Naive thymus-derived CD4-positive, alpha-beta T cell (primary cell): ENCODE measurements around the gene SRSF3. TPM values are rescaled to one million over a fixed set of nuclear protein-coding genes. Genes with fewer than 3 reads are reported as not detected.
"Not testable (repeated sequence)": the region's sequence is repeated elsewhere in the genome, so short reads cannot be mapped to it uniquely, and the experiment has no call there.

Experiments used
- ATAC-seq: fragments of 150-1000 bp; cut with Tn5 transposase; 2 replicates; pipeline ENCODE4 v1.10.0; 2021; ENCODE audit warnings: mild to moderate bottlenecking, moderate library complexity
- CTCF ChIA-PET: fragments of 350-600 bp; sonication (Branson Sonifier 250); formaldehyde crosslinking; loops from one replicate; lab custom pipeline; 2021; ENCODE audit warnings: antibody characterized with exemption; lab: Charles Lee
- POLR2A ChIA-PET: fragments of 350-600 bp; sonication (Branson Sonifier 250); formaldehyde crosslinking; loops from one replicate; lab custom pipeline; 2021; ENCODE audit warnings: antibody characterized with exemption, inconsistent platforms; lab: Charles Lee
- DNase-seq, 9 donors: peaks; one replicate each; pipeline versions ENCODE4 v3.0.0 to v3.0.0-alpha.2; 2020 to 2022; ENCODE audit warnings: mixed read lengths in 1 of 9
- H3K27ac ChIP-seq: one replicate; pipeline ENCODE4 v1.7.0; 2013; ENCODE audit warnings: mild to moderate bottlenecking, low read depth, low read length, moderate library complexity
- H3K27me3 ChIP-seq, 2 donors: one replicate each; pipeline ENCODE4 v1.7.0; 2013; ENCODE audit warnings: low read length in 2 of 2, mild to moderate bottlenecking in 2 of 2, moderate library complexity in 2 of 2; ENCODE audit not compliant: control insufficient read depth in 2 of 2, insufficient read depth in 2 of 2
- H3K36me3 ChIP-seq, 3 experiments: 1 replicate in 2 of 3; 2 replicates in 1 of 3; pipeline ENCODE4 v1.7.0; 2013; ENCODE audit warnings: low read length in 3 of 3, mild to moderate bottlenecking in 3 of 3, moderate library complexity in 1 of 3; ENCODE audit not compliant: insufficient read depth in 3 of 3, control insufficient read depth in 2 of 3
- H3K4me1 ChIP-seq, 2 donors: one replicate each; pipeline ENCODE4 v1.7.0; 2013; ENCODE audit warnings: low read length in 2 of 2, mild to moderate bottlenecking in 2 of 2, moderate library complexity in 1 of 2; ENCODE audit not compliant: control insufficient read depth in 2 of 2, insufficient read depth in 2 of 2
- H3K4me3 ChIP-seq: 2 replicates; pipeline ENCODE4 v1.7.0; 2013; ENCODE audit warnings: mild to moderate bottlenecking, low read length
- H3K9me3 ChIP-seq, 3 experiments: 1 replicate in 2 of 3; 2 replicates in 1 of 3; pipeline ENCODE4 v1.7.0; 2013; ENCODE audit warnings: low read length in 3 of 3; ENCODE audit not compliant: control insufficient read depth in 2 of 3
- H3K27ac Mint-ChIP-seq, 9 donors: one replicate each; pipeline ENCODE4 v1.8.0; 2020 to 2022; ENCODE audit warnings: mixed read lengths in 9 of 9, mild to moderate bottlenecking in 8 of 9, moderate library complexity in 5 of 9, inconsistent platforms in 2 of 9
- H3K27me3 Mint-ChIP-seq, 5 donors: one replicate each; pipeline ENCODE4 v1.8.0; 2021 to 2022; ENCODE audit warnings: mixed read lengths in 5 of 5, mild to moderate bottlenecking in 1 of 5
- H3K36me3 Mint-ChIP-seq, 5 donors: one replicate each; pipeline ENCODE4 v1.8.0; 2020 to 2022; ENCODE audit warnings: mixed read lengths in 5 of 5, mild to moderate bottlenecking in 3 of 5, inconsistent platforms in 1 of 5
- H3K4me1 Mint-ChIP-seq, 7 donors: one replicate each; pipeline ENCODE4 v1.8.0; 2020 to 2022; ENCODE audit warnings: mixed read lengths in 7 of 7, mild to moderate bottlenecking in 3 of 7, inconsistent platforms in 1 of 7
- H3K4me3 Mint-ChIP-seq, 10 donors: one replicate each; pipeline ENCODE4 v1.8.0; 2020 to 2022; ENCODE audit warnings: mild to moderate bottlenecking in 10 of 10, mixed read lengths in 10 of 10, moderate library complexity in 6 of 10, inconsistent platforms in 2 of 10
- H3K9me3 Mint-ChIP-seq, 11 donors: one replicate each; pipeline ENCODE4 v1.8.0; 2020 to 2022; ENCODE audit warnings: mixed read lengths in 11 of 11, mild to moderate bottlenecking in 4 of 11, inconsistent platforms in 1 of 11, moderate library complexity in 1 of 11
- intact Hi-C, 2 donors: fragments of 100-400 bp; cut with micrococcal nuclease; formaldehyde crosslinking; loops; one replicate each; pipeline ENCODE4 v1.15.1; 2023
- polyA plus RNA-seq, 2 donors: library from polyadenylated mRNA; unstranded; fragments of 300-500 nt; fragmentation: Illumina TruSeq; gene quantifications; one replicate each; pipeline ENCODE4 v1.2.3, GENCODE V29; 2021
- total RNA-seq, 6 experiments: library from RNA in 5 of 6; stranded (reverse) in 5 of 6; gene quantifications; 1 replicate in 5 of 6; 2 replicates in 1 of 6; pipeline ENCODE4 v1.2.3 and lab custom pipeline; 2021 to 2026

SRSF3 gene
- total and polyA plus RNA-seq, 7 experiments from 2014 or later, result 317 to 510 (median 403) TPM

GRCh38 chr6:36598326-36598725 is 4.2 kb downstream of the SRSF3 start:
- peaks cover 54 to 66% of the 10 kb centered on the region in 2 donors for H3K4me1 ChIP-seq
- no peak for DNase-seq
- peak overlapping the region; percentile 10 to 100 (median 91) for H3K27ac Mint-ChIP-seq
- POLR2A ChIA-PET, result interaction anchor here (0.6 to 12.0 kb wide), 18 partner anchors 10 to 872 kb away, joined by 3 to 288 read pairs (median 4); no protein-coding TSS in a partner anchor
- H3K36me3 Mint-ChIP-seq, result peaks cover 29 to 73% (median 63%) of the 10 kb centered on the region in 5 donors
- no peaks in the 10 kb centered on the region for H3K27me3 ChIP-seq
- peaks cover 41 to 75% (median 63%) of the 10 kb centered on the region in 7 donors for H3K4me1 Mint-ChIP-seq
- peak overlapping the region; percentile 73 for H3K27ac ChIP-seq
- no peaks in the 10 kb centered on the region for H3K9me3 ChIP-seq
- no peak for ATAC-seq
- H3K4me3 Mint-ChIP-seq, result peak overlapping the region; percentile 79 to 98 (median 93)
- H3K9me3 Mint-ChIP-seq, result peaks cover 0 to 23% (median 0%) of the 10 kb centered on the region in 11 donors
- peaks cover 0 to 3% (median 0%) of the 10 kb centered on the region in 5 donors for H3K27me3 Mint-ChIP-seq
- CTCF ChIA-PET, result interaction anchor here (0.6 to 2.2 kb wide), 7 partner anchors 17 to 175 kb away, joined by 3 to 8 read pairs (median 4); no protein-coding TSS in a partner anchor
- H3K36me3 ChIP-seq, result peaks cover 57 to 74% (median 62%) of the 10 kb centered on the region in 3 experiments
- intact Hi-C loops, result loop anchor here in 1 of 2 donors (5.0 to 10.0 kb wide), 2 partner anchors 474 to 574 kb away; partner anchors contain the start of gene PIM1
- H3K4me3 ChIP-seq, result peak overlapping the region; percentile 58

GRCh38 chr6:36598739-36599318 is 4.7 kb downstream of the SRSF3 start:
- Histone ChIP-seq H3K36me3 (peaks cover 62 to 79% (median 67%) of the 10 kb centered on the region in 3 experiments), H3K27ac (peak overlapping the region; percentile 73), H3K4me1 (peaks cover 54 to 71% of the 10 kb centered on the region in 2 donors), H3K27me3 (no peaks in the 10 kb centered on the region), H3K9me3 (no peaks in the 10 kb centered on the region), H3K4me3 (peak overlapping the region; percentile 58)
- Mint-ChIP-seq H3K36me3 (peaks cover 29 to 78% (median 66%) of the 10 kb centered on the region in 5 donors), H3K27me3 (peaks cover 0 to 3% (median 0%) of the 10 kb centered on the region in 5 donors), H3K27ac (peak overlapping the region; percentile 60 to 100 (median 91)), H3K9me3 (peaks cover 0 to 23% (median 0%) of the 10 kb centered on the region in 11 donors), H3K4me3 (peak overlapping the region; percentile 79 to 98 (median 93)), H3K4me1 (peaks cover 41 to 75% (median 64%) of the 10 kb centered on the region in 7 donors)
- ATAC-seq (no peak), DNase-seq (no peak)
- intact Hi-C loops, result loop anchor here in 1 of 2 donors (5.0 to 10.0 kb wide), 2 partner anchors 474 to 573 kb away; partner anchors contain the start of gene PIM1
- ChIA-PET POLR2A (interaction anchor here (0.6 to 12.0 kb wide), 19 partner anchors 9 to 872 kb away, joined by 3 to 288 read pairs (median 4); partner anchors contain the start of gene CDKN1A), CTCF (interaction anchor here (0.6 to 2.2 kb wide), 10 partner anchors 16 to 286 kb away, joined by 3 to 8 read pairs (median 4); no protein-coding TSS in a partner anchor)

GRCh38 chr6:36599791-36600209 is 5.6 kb downstream of the SRSF3 start:
- peaks cover 69 to 83% (median 76%) of the 10 kb centered on the region in 3 experiments for H3K36me3 ChIP-seq
- no peaks in the 10 kb centered on the region for H3K27me3 ChIP-seq
- no peaks in the 10 kb centered on the region for H3K9me3 ChIP-seq
- peaks cover 45 to 84% (median 71%) of the 10 kb centered on the region in 7 donors for H3K4me1 Mint-ChIP-seq
- DNase-seq (peak in 7 of 9 donors; percentile 25 to 55 (median 45)), ATAC-seq (peak; percentile 55)
- peak overlapping the region; percentile 58 for H3K4me3 ChIP-seq
- peaks cover 0 to 17% (median 0%) of the 10 kb centered on the region in 11 donors for H3K9me3 Mint-ChIP-seq
- H3K27ac Mint-ChIP-seq, result peak overlapping the region; percentile 64 to 100 (median 91)
- peak overlapping the region; percentile 73 for H3K27ac ChIP-seq
- intact Hi-C loops, result loop anchor here in 1 of 2 donors (5.0 to 10.0 kb wide), 2 partner anchors 475 to 573 kb away; partner anchors contain the start of gene PIM1
- H3K36me3 Mint-ChIP-seq, result peaks cover 24 to 83% (median 70%) of the 10 kb centered on the region in 5 donors
- H3K27me3 Mint-ChIP-seq, result no peaks in the 10 kb centered on the region
- POLR2A ChIA-PET, result interaction anchor here (0.6 to 12.0 kb wide), 11 partner anchors 8 to 155 kb away, joined by 3 to 288 read pairs (median 6); partner anchors contain the start of gene CDKN1A
- CTCF ChIA-PET, result interaction anchor here (0.5 to 2.2 kb wide), 6 partner anchors 9 to 219 kb away, joined by 3 to 6 read pairs (median 3); no protein-coding TSS in a partner anchor
- H3K4me3 Mint-ChIP-seq, result peak overlapping the region; percentile 83 to 98 (median 93)
- peaks cover 63 to 81% of the 10 kb centered on the region in 2 donors for H3K4me1 ChIP-seq

- peaks cover 24 to 83% (median 69%) of the 10 kb centered on the region in 5 donors for H3K36me3 Mint-ChIP-seq
- Histone ChIP-seq H3K36me3 (peaks cover 72 to 86% (median 85%) of the 10 kb centered on the region in 3 experiments), H3K9me3 (no peaks in the 10 kb centered on the region), H3K27me3 (no peaks in the 10 kb centered on the region), H3K27ac (peak overlapping the region; percentile 73), H3K4me3 (peak overlapping the region; percentile 58), H3K4me1 (peaks cover 69 to 90% of the 10 kb centered on the region in 2 donors)
- H3K9me3 Mint-ChIP-seq, result peaks cover 0 to 13% (median 0%) of the 10 kb centered on the region in 11 donors
- peak overlapping the region; percentile 16 to 98 (median 93) for H3K4me3 Mint-ChIP-seq
- DNase-seq (no peak), ATAC-seq (no peak)
- ChIA-PET CTCF (no interaction called here), POLR2A (interaction anchor here (0.6 to 12.0 kb wide), 15 partner anchors 7 to 214 kb away, joined by 3 to 288 read pairs (median 4); partner anchors contain the start of gene CDKN1A)
- no peaks in the 10 kb centered on the region for H3K27me3 Mint-ChIP-seq
- peaks cover 48 to 92% (median 80%) of the 10 kb centered on the region in 7 donors for H3K4me1 Mint-ChIP-seq
- peak overlapping the region; percentile 72 to 100 (median 92) for H3K27ac Mint-ChIP-seq
- intact Hi-C loops, result no loop called here
These were observed 6.5 kb downstream of the SRSF3 start for GRCh38 chr6:36600564-36601146.

GRCh38 chr6:36601818-36602217 is 7.7 kb downstream of the SRSF3 start:
- peak; percentile 58 for ATAC-seq
- CTCF ChIA-PET, result interaction anchor here (2.3 kb wide), 1 partner anchor 14 kb away, joined by 11 read pairs; no protein-coding TSS in a partner anchor
- peaks cover 69 to 87% of the 10 kb centered on the region in 2 donors for H3K4me1 ChIP-seq
- H3K36me3 ChIP-seq, result peaks cover 70 to 88% (median 87%) of the 10 kb centered on the region in 3 experiments
- not testable (repeated sequence) for H3K27me3 Mint-ChIP-seq, H3K9me3 ChIP-seq, H3K9me3 Mint-ChIP-seq, H3K27me3 ChIP-seq
- POLR2A ChIA-PET, result interaction anchor here (0.7 to 12.0 kb wide), 5 partner anchors 8 to 178 kb away, joined by 3 to 288 read pairs (median 4); partner anchors contain the start of gene SRSF3
- Mint-ChIP-seq H3K4me3 (peak overlapping the region; percentile 48 to 97 (median 86)), H3K27ac (peak overlapping the region; percentile 83 to 100 (median 92)), H3K36me3 (peaks cover 20 to 81% (median 65%) of the 10 kb centered on the region in 5 donors), H3K4me1 (peaks cover 51 to 97% (median 81%) of the 10 kb centered on the region in 7 donors)
- intact Hi-C loops, result loop anchor here in 1 of 2 donors (1.0 kb wide), 1 partner anchor 8 kb away; the partner anchor contains the start of gene SRSF3
- peak overlapping the region; percentile 8 for H3K4me3 ChIP-seq
- H3K27ac ChIP-seq, result peak overlapping the region; percentile 73
- peak in 6 of 9 donors; percentile 13 to 63 (median 47) for DNase-seq
